Midbrain (tissue), 1 donor: Measurements from ENCODE around the gene ALDH1B1.

Experiments used
- DNase-seq: peaks from one replicate; lab custom pipeline; 2025; lab: John Stamatoyannopoulos, UW

Gene ALDH1B1

DNA sequence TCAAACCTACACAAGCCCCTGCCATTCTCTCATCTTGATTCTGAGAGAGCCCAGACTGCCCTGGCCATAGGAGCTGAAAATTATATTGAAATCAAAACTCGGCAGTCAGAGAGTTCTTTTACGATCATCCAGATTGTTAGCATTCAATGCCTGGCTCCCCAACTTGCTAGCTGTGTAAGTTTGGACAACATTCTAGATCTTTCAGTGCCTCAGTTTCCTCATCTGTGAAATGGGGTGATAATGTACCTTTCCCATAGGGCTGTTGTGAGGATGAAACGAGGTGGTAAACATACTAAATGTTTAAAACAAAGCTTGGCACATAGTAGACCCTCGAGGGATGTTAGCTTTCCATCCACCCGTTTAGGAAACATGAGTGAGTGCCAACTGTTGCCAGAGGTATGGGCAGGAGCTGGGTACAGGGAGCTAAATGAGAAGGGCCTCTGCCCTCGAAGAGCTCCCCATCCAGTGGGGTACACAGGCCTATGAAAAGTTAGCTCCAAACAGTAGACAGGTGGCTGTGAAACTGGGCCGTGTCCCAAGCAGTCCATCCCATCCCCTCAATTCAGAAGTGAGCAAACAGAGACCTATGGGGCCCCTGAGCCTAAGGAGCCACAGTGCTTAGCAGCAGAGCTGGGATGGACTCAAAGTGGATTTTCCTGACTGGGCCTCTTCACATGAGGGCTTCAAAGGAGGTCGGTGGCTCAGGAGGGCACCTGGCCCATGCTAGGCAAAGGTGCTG, 49.0 kb downstream of the ALDH1B1 start:
- no peak for DNase-seq

DNA sequence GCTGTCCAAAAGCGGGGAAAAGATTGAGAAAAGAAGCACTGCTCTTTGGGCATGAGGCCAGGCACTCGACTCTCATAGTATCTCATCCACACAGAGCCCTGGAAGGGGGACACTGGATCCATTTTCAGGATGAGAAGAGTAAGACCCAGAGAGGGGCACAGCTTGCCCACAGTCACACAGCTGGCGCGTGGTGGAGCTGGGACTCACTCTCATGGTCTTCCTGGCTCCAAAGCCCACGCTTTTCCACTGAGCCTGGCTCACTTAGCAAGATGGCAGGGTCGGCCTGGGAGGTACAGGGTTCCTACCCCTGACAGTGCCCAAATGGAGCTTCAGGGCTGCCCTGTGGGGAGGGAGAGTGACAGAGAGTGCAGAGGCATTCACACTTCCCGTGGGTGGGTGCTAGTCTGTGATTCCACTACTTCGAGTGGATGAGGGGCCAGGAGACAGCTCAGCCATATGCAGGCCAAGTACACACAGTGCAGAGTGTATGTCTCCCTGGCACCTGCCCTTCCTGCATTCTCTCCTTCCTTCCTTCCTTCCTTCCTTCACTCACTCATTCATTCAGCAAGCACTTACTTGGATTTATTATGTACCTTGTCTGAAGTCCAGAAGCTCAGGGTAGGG, 50.1 kb downstream of the ALDH1B1 start:
- no peak for DNase-seq

DNA sequence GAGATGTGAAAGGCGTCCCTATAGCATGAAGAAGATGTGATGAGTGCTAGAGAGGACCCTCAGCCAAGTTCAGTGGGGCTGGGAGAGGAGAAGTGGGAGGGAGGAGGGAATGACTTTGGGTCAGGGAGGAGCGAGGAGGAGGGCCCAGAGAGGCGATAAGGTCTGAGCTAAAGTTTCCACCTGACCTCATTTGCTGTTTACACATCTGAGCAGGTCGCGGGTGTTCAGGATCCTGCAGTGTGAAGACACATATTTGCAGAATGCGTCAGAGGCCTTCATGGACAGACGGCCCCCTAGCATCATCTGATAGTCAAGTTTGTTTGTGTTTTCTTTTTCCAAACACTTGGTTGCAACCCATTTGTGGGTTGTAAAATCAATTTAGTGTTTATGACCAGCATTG, 50.7 kb downstream of the ALDH1B1 start:
- DNase-seq, result no peak

DNA sequence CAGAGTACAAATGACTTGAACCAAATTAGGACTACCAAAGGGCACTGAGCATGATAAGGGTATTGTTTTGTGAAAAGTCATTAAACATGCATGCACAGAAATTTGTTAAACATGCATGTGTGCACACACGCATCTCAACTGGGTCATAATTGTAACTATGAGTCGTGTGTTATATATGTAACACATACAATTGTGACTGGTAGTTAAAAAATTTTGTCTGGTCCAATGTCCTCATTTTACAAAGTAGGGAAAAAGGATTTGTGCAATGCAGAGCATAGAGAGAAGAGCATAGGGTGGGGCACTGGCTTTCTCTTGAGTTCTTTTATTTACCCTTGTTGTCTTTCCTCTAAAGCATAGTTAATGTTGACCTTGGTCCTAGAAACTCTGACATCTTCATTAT, 51.1 kb downstream of the ALDH1B1 start:
- no peak for DNase-seq

DNA sequence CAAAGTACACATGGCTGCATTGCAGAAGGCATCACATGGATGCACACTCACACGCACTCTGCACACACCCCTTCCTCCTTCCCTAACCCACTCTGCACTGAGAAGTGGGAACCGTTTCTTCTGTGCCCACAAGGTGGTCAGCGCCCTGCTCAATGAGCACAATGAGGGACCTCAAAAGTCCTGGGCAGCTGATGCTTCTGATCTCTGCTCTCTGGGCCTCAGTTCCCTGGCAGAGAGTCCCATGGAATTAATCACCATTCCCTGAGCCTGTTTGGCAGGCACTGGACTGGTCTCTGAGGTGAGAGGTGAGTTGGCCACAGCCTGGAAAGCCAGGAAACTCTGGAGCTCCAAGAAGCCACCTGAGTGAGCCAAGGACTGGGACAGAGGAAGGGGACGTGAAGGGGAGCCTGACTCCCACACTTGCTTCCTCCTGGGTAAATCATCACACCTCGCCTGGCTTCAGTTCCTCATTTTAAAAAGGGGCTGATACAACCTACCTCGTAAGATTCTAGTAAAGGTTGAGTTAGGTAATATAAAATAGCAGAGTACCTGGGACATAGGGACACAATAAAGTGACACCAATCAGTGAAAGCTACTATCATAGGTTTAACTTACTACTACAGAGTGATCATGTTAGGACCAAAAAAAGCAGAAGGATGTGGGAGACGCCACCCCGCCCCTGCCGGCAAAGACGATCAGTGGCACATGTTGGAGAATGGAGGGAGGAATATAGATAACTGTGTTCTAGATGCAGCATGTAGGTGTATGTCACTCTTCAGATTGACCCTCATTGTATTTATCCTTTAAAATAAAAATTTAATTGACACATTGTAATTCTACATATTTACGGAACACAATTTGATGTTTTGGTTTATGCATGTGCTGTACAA, 52.9 kb downstream of the ALDH1B1 start:
- no peak for DNase-seq

DNA sequence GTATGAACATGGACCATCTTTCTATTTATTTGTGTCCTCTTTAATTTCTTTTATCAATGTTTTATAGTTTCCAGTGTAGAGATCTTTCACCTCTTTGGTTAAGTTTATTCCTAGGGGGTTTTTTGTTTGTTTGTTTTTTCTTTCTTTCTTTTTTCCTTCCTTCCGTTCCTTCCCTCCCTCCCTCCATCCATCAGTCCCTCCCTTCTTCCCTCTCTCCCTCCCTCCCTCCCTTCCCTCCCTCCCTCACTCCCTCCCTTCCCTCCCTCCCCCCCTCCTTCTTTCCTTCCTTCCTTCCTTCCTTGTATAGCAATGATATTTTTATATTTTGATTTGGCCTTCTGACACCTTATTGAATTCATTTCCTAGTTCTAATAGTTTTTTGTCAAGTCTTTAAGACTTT, 55.2 kb downstream of the ALDH1B1 start:
- DNase-seq, result no peak
